ENCODE data around the gene SUPV3L1. TPM values are rescaled to one million over a fixed set of nuclear protein-coding genes. Genes with fewer than 3 reads are reported as not detected.

Gene SUPV3L1
- total and polyA plus RNA-seq, 9 of the 15 experiments (the other 6 are each of a cell fraction or from before 2014, with no cell fraction given) = 45.2 to 156 (median 92.6) TPM

DNA sequence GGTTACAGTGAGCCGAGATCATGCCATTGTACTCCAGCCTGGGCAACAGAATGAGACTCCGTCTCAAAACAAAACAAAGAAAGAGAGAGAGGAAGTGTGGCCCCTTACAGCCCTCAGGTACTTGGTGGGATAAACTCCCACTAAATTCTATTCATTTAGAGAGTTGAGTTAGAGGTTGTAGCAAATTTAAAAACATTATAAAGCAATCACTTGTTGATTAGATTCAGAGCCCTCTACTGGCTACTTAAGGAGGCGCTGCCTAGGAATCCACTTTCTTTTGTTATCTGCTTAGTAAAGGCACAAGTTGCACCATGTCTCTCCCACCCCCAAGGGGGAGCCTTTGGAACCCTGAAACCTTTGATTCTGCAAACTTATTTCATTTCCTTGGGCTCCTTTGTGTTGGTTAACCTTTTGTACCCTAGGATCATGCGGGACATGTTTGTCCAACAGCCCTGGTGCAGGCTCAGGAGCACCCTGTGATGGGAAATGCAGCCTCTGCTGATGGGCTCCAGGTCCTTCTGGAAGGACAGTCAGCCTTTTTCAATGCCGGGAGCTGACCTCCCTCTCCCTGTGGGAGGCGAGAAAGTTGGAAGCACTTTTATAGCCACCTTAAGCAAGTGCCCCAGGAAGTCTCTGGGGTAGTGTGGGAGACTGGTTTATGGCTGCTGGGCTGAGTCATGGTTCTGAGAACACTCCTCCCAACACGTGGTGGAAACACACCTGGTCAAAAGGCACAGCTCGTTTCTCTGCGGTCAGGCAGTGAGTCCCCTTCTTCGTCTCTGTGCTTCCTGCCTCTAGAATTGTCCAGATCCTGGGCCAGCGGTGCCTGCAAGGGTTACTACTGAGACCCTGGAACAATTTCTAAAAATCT is 42.4 kb downstream of the SUPV3L1 start (continued):
- TF ChIP-seq RCOR1 (IDR thresholded peaks at IDR 0.05; ENCODE audit: borderline replicate concordance in 1 of 2, low read depth in 2 of 2, low read length in 2 of 2) (peak in 1 of 2 experiments; percentile 68; a peak in 1 of 4 replicates), ZNF584 (CRISPR knock-in tag; IDR thresholded peaks at IDR 0.05; ENCODE audit: low read depth) (peak; percentile 74; the same call in 1 of the 2 replicates), SPI1 (IDR thresholded peaks at IDR 0.05; ENCODE audit: borderline replicate concordance, low read depth, low read length) (no peak), CHD2 (IDR thresholded peaks at IDR 0.05; ENCODE audit: low read depth, low read length) (no peak), ZEB2 (IDR thresholded peaks at IDR 0.05) (peak; percentile 98), ERF (CRISPR knock-in tag; IDR thresholded peaks at IDR 0.05) (peak; percentile 76; the same call in 1 of the 2 replicates), ZNF589 (CRISPR knock-in tag; IDR thresholded peaks at IDR 0.05; ENCODE audit: low read depth) (peak; percentile 56; the same call in 1 of the 2 replicates), FOXJ2 (tag; IDR thresholded peaks at IDR 0.05) (no peak; the same call in 1 of the 2 replicates), U2AF1 (optimal IDR thresholded peaks at IDR 0.05; ENCODE audit: low read depth, low read length) (no peak), RBM25 (IDR thresholded peaks at IDR 0.05; ENCODE audit: low read depth, low read length, severe bottlenecking) (no peak), NFATC3 (IDR thresholded peaks at IDR 0.05) (no peak), NRF1 (conservative IDR thresholded peaks at IDR 0.05 in 1 of 2, IDR thresholded peaks at IDR 0.05 in 1 of 2) (peak; percentile 27; a peak in 3 of 4 replicates), FOXP1 (CRISPR knock-in tag; IDR thresholded peaks at IDR 0.05) (0 out of 2 replicates have a peak, but pooled peaks have one; percentile 54), BCOR (IDR thresholded peaks at IDR 0.05) (no peak), SMARCC2 (IDR thresholded peaks at IDR 0.05; ENCODE audit: low read depth) (peak; percentile 84; the same call in 1 of the 2 replicates), ILF3 (IDR thresholded peaks at IDR 0.05; ENCODE audit: borderline replicate concordance) (0 out of 2 replicates have a peak, but pooled peaks have one; percentile 59)
- TF ChIP-seq, protein P1, sequence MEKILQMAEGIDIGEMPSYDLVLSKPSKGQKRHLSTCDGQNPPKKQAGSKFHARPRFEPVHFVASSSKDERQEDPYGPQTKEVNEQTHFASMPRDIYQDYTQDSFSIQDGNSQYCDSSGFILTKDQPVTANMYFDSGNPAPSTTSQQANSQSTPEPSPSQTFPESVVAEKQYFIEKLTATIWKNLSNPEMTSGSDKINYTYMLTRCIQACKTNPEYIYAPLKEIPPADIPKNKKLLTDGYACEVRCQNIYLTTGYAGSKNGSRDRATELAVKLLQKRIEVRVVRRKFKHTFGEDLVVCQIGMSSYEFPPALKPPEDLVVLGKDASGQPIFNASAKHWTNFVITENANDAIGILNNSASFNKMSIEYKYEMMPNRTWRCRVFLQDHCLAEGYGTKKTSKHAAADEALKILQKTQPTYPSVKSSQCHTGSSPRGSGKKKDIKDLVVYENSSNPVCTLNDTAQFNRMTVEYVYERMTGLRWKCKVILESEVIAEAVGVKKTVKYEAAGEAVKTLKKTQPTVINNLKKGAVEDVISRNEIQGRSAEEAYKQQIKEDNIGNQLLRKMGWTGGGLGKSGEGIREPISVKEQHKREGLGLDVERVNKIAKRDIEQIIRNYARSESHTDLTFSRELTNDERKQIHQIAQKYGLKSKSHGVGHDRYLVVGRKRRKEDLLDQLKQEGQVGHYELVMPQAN (IDR thresholded peaks at IDR 0.05; ENCODE audit: borderline replicate concordance) = peak; percentile 76; the same call in 1 of the 2 replicates
- TF ChIP-seq, protein P2, sequence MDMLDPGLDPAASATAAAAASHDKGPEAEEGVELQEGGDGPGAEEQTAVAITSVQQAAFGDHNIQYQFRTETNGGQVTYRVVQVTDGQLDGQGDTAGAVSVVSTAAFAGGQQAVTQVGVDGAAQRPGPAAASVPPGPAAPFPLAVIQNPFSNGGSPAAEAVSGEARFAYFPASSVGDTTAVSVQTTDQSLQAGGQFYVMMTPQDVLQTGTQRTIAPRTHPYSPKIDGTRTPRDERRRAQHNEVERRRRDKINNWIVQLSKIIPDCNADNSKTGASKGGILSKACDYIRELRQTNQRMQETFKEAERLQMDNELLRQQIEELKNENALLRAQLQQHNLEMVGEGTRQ (CRISPR knock-in tag; IDR thresholded peaks at IDR 0.05) = peak; percentile 83
- TF ChIP-seq, protein P3, sequence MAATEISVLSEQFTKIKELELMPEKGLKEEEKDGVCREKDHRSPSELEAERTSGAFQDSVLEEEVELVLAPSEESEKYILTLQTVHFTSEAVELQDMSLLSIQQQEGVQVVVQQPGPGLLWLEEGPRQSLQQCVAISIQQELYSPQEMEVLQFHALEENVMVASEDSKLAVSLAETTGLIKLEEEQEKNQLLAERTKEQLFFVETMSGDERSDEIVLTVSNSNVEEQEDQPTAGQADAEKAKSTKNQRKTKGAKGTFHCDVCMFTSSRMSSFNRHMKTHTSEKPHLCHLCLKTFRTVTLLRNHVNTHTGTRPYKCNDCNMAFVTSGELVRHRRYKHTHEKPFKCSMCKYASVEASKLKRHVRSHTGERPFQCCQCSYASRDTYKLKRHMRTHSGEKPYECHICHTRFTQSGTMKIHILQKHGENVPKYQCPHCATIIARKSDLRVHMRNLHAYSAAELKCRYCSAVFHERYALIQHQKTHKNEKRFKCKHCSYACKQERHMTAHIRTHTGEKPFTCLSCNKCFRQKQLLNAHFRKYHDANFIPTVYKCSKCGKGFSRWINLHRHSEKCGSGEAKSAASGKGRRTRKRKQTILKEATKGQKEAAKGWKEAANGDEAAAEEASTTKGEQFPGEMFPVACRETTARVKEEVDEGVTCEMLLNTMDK (IDR thresholded peaks at IDR 0.05; ENCODE audit: borderline replicate concordance, insufficient read depth, low read depth, low read length, poor library complexity, severe bottlenecking) = peak; percentile 87

Measured in K562 (cell line).